HepG2 (cell line): ENCODE measurements around the gene MIEF2.

ENCODE experiments used
- AHR ChIP-seq: IDR thresholded peaks from 2 replicates; pipeline ENCODE4 v1.6.1; 2018; ENCODE audit warnings: missing genetic modification reagents, missing compliant biosample characterization
- CREM ChIP-seq, 2 experiments: sonication (generic) in 1 of 2; formaldehyde crosslinking in 1 of 2; IDR thresholded peaks; 2 replicates each; pipeline versions ENCODE4 v1.4.0 to v1.6.1; 2016 to 2020; ENCODE audit warnings: antibody characterized with exemption in 1 of 2, mild to moderate bottlenecking in 1 of 2, missing genetic modification reagents in 1 of 2
- HMGXB3 ChIP-seq: sonication (generic); formaldehyde crosslinking; IDR thresholded peaks from 2 replicates; pipeline ENCODE4 v1.4.0; 2020; ENCODE audit warnings: missing genetic modification reagents, borderline replicate concordance
- POLR2A ChIP-seq, 2 experiments: IDR thresholded peaks; 2 replicates each; pipeline ENCODE4 v1.6.1; 2011; ENCODE audit warnings: low read depth in 2 of 2, low read length in 2 of 2, mild to moderate bottlenecking in 1 of 2, moderate library complexity in 1 of 2; ENCODE audit not compliant: insufficient read depth in 1 of 2
- ZNF207 ChIP-seq: fragments of 450-650 bp; IDR thresholded peaks from 2 replicates; pipeline ENCODE4 v1.6.1; 2016; ENCODE audit warnings: antibody characterized with exemption, borderline replicate concordance

- TF ChIP-seq AHR (CRISPR knock-in tag) (no peak), CREM (IDR thresholded peaks at IDR 0.05) (no peak), CREM (CRISPR knock-in tag; IDR thresholded peaks at IDR 0.05) (no peak), POLR2A (IDR thresholded peaks at IDR 0.05; ENCODE audit: insufficient read depth in 1 of 2, low read depth in 2 of 2, low read length in 2 of 2) (no peak), ZNF207 (no peak), HMGXB3 (CRISPR knock-in tag) (no peak)
Measured at GRCh38 chr17:18248300-18248731, 12.1 kb upstream of the MIEF2 start.
